GM19023 (cell line): ENCODE results near the gene SCAPER.

ENCODE experiments used
- ATAC-seq: cut with Tn5 transposase; IDR thresholded peaks from one replicate; pipeline ENCODE4 v1.9.1; 2021; ENCODE audit warnings: mild to moderate bottlenecking, moderate library complexity; ENCODE audit not compliant: unreplicated experiment

Gene SCAPER

GRCh38 chr15:76905013-76905839 is at the start of gene SCAPER:
Gene SCAPER, minus strand, starts transcription at chr15:76905340. Its CDS starts 21,523 bp downstream, at chr15:76883817.
- ATAC-seq = peak; percentile 80

DNA sequence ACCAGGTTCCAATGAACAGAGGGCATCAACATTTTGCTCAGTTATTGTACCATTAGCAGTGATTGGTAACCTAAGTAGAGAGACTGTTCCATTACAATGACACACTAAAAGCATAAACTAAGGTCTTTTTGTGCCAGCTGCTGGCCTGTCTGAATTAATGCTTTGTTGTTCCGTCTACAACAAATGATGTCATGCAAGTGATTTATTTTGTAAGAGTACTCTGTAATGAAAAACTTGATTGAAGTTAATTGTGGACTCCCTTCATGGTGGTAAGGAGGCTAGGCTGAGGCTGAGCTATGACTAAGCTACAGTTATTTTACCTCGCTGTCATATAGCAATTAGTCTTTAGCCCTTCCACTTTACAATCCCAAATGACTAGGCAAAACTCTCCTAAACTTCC is 49.6 kb upstream of the SCAPER start:
- ATAC-seq = no peak

- no peak for ATAC-seq
Observed at GRCh38 chr15:76953913-76954312, 48.8 kb upstream of the SCAPER start.

DNA sequence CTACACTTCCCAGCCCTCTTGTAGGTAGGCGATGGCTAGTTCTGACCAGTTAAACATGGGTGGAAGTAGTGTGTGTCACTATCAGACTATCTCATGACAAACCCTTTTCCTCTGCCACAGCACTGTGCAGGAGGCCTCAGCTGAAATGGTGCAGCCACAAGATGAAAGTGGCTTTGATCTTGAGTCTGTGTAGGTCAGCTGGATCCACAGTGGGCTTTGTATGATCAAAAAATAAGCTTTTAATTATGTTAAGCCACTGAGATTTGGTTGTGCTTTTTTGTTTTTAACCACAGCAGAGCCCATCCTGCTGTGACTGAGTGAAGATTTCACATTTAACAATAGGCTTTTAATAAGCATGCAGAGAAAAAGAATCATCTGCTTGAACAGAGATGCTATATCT is 46.1 kb upstream of the SCAPER start:
- no peak for ATAC-seq

GRCh38 chr15:76947454-76947853 is 42.3 kb upstream of the SCAPER start:
- no peak for ATAC-seq

- no peak for ATAC-seq
Observed at GRCh38 chr15:76945494-76946093, 40.5 kb upstream of the SCAPER start.

DNA sequence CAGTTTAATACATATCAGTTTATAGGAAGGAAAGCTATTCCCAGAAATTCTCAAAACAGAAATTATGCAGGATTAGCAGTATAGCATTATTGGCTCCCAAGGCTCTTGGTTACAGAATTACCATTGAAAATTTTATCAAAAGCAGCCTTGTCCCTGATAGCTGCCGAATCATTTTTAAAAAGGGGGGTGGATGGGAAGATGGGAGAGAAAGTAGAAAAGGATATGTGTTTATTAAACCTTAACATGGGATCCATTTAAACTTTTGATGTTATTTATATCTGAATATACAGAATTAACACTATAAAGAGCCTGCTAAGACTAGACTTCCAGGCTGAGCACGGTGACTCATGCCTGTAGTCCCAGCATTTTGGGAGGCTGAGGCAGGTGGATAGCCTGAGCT is 37.2 kb upstream of the SCAPER start:
- no peak for ATAC-seq

DNA sequence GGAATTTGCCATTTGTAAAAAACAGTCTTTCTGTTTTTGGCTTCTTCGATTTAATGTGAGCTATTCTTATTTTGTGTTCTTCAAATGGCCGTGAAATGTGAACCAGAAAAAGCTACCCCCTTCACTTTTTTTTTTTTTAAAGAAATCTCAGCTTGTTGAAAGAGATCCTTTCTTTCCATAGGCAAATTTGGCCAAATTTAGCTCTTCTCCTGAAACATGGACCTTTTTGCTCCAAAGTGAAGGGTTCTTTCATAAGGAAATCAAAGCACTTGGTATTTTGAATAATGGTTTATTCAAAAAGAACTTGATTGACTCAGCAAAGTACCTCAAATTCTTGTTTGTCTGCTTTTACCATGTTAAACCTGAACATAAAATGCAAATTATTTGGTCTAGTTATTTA is 36.5 kb upstream of the SCAPER start:
- ATAC-seq = no peak

GRCh38 chr15:76939715-76940114 is 34.6 kb upstream of the SCAPER start:
- ATAC-seq = no peak

- no peak for ATAC-seq
Observed at GRCh38 chr15:76938752-76939151, 33.6 kb upstream of the SCAPER start.

DNA sequence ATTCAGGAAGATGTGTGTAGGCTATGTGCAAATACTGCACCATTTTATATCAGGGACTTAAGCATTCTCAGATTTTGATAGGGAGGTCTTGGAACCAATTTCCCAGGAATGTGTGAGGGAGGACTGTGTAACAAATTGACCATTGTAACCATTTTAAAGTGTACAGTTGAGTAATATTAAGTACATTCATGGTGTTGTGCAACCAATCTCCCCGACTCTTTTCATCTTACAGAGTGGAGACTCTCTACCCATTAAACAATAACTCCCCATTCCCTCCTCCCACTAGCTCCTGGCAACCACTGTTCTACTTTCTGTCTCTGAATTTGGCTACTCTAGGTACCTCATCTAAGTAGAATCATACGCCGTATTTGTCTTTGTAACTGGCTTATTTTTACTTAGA is 31.5 kb upstream of the SCAPER start:
- ATAC-seq = no peak

GRCh38 chr15:76935620-76936019 is 30.5 kb upstream of the SCAPER start:
- no peak for ATAC-seq

GRCh38 chr15:76932135-76932966 is 27.2 kb upstream of the SCAPER start:
- ATAC-seq = peak; percentile 12

DNA sequence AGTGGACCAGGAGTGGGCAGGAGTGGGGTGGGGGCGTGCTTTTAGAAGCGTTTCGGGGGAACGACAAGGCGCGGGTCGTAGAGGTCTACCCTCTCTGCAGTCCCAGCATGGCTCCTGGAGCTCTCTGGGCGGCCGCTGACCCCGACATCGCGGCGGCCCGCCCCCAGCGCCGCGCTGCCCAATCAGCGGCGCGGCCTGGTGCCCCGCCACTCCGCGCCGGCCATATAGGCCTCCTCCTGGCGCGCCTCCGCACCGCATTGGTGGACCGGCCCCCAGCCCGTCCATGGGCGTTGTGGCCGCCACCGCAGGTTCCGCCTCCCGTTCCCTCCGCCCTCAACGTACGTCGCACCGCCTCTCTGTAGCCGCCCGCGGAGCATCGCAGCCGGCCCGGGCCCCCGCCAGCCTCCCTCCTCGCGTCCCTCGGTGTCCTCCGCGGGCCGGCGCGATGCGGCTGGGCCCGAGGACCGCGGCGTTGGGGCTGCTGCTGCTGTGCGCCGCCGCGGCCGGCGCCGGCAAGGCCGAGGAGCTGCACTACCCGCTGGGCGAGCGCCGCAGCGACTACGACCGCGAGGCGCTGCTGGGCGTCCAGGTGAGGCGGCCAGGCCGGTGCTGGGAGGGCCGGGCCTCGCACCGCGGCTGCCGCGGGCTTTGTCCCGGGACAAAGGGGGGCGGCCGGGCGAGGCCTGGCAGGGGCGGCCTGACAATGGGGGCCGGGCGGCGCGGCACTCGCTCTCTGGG is 26.4 kb upstream of the SCAPER start, which contains the start of gene RCN2:
Gene RCN2 (plus strand): TSS at position 353 of the 738 bp plus-strand sequence. CDS start 93 bp downstream, at position 446.
- ATAC-seq = peak; percentile 99

GRCh38 chr15:76930831-76931396 is 25.8 kb upstream of the SCAPER start:
- no peak for ATAC-seq

- ATAC-seq = no peak
Observed at GRCh38 chr15:76929011-76929760, 24.0 kb upstream of the SCAPER start.

- ATAC-seq = no peak
Observed at GRCh38 chr15:76928201-76928600, 23.1 kb upstream of the SCAPER start.

GRCh38 chr15:76916369-76916768 is 11.2 kb upstream of the SCAPER start:
- no peak for ATAC-seq

- no peak for ATAC-seq
Observed at GRCh38 chr15:76913737-76914136, 8.6 kb upstream of the SCAPER start.

GRCh38 chr15:76912430-76912829 is 7.3 kb upstream of the SCAPER start:
- ATAC-seq = no peak
